Activated naive CD8-positive, alpha-beta T cell (primary cell): ENCODE measurements around the gene ZNF674.

Experiments used
- H3K27ac Mint-ChIP-seq: one replicate; pipeline ENCODE4 v1.8.0; 2021; ENCODE audit warnings: mixed read lengths
- H3K27me3 Mint-ChIP-seq: one replicate; pipeline ENCODE4 v1.8.0; 2021; ENCODE audit warnings: mixed read lengths
- H3K36me3 Mint-ChIP-seq: one replicate; pipeline ENCODE4 v1.8.0; 2021; ENCODE audit warnings: mixed read lengths
- H3K4me1 Mint-ChIP-seq: one replicate; pipeline ENCODE4 v1.8.0; 2021; ENCODE audit warnings: low read depth, mixed read lengths
- H3K4me3 Mint-ChIP-seq: one replicate; pipeline ENCODE4 v1.8.0; 2021; ENCODE audit warnings: mild to moderate bottlenecking, mixed read lengths
- H3K9me3 Mint-ChIP-seq: one replicate; pipeline ENCODE4 v1.8.0; 2021; ENCODE audit warnings: low read depth, mixed read lengths

Gene ZNF674

DNA sequence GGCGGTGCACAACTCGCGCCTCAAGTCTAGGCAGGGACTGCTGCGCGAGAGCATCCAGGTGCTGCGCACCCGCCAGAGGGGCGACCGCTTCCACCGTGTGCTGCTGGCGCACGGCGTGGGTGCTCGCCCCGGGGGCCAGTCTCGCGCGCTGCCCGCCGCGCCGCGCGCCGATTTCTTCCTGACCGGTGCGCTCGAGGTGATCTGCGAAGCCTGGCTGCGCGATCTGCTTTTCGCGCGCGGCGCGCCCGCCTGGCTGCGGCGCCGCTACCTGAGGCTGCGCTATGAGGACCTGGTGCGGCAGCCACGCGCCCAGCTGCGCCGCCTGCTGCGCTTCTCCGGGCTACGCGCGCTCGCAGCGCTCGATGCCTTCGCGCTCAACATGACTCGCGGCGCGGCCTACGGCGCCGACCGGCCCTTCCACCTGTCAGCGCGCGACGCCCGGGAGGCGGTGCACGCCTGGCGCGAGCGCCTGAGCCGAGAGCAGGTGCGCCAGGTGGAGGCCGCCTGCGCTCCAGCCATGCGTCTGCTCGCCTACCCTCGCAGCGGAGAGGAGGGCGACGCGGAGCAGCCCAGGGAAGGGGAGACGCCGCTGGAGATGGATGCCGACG lies 29.7 kb upstream of the ZNF674 start:
- Mint-ChIP-seq H3K36me3 (peaks cover 3% of the 10 kb centered on the region), H3K27ac (no peak overlapping the region), H3K9me3 (no peaks in the 10 kb centered on the region)

DNA sequence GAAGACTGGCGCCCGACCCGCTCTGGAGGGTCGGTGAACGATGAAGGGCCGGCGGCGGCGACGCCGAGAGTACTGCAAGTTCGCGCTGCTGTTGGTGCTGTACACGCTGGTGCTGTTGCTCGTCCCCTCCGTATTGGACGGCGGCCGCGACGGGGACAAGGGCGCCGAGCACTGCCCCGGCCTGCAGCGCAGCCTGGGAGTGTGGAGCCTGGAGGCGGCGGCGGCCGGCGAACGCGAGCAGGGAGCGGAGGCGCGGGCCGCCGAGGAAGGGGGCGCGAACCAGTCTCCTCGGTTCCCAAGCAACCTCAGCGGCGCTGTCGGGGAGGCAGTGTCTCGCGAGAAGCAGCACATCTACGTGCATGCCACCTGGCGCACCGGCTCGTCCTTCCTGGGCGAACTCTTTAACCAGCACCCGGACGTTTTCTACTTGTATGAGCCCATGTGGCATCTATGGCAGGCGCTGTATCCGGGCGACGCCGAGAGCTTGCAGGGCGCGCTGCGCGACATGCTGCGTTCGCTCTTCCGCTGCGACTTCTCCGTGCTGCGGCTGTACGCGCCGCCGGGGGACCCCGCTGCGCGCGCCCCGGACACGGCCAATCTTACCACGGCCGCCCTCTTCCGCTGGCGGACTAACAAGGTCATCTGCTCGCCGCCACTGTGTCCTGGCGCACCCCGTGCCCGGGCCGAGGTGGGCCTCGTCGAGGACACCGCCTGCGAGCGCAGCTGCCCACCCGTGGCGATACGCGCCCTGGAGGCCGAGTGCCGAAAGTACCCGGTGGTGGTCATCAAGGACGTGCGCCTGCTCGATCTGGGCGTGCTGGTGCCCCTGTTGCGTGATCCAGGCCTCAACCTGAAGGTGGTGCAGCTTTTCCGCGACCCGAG lies 28.9 kb upstream of the ZNF674 start:
- no peaks in the 10 kb centered on the region for H3K36me3 Mint-ChIP-seq
- H3K9me3 Mint-ChIP-seq, result no peaks in the 10 kb centered on the region
- peaks cover 33% of the 10 kb centered on the region for H3K4me1 Mint-ChIP-seq
- no peak overlapping the region for H3K27ac Mint-ChIP-seq
- H3K27me3 Mint-ChIP-seq, result no peaks in the 10 kb centered on the region
- H3K4me3 Mint-ChIP-seq, result peak overlapping the region; percentile 68

More for the DNA sequence above, 29.7 kb upstream of the ZNF674 start:
- H3K4me1 Mint-ChIP-seq, result peaks cover 37% of the 10 kb centered on the region
- H3K4me3 Mint-ChIP-seq, result peak overlapping the region; percentile 71
- H3K27me3 Mint-ChIP-seq, result no peaks in the 10 kb centered on the region

DNA sequence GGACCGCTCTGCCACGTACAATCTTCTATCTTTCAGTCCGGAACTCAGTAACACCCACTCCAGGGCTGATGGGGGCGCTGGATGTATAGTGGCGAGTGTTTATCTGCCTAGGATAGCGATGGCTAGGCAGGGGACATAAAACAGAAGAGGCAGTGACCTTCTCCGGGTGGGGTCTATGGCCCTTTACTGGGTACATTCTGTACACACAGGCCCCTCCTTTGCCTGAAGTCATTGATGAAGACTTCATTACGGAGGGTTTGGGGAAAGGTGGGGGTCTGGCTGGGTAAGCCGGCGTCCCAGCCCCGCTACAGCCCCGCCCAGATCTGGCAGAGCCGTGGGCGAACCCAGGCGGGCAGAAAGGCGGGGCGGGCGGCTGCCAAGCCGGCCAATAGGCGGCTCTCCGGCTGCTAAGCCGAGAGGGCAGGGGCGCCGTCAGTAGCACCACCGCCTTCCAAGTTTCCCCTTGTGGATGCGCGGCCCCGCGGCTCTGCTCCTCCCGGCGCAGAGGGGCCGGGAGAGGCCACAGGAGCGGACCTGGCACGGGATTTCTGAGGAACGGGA lies 28.2 kb upstream of the ZNF674 start, which contains the start of gene CHST7:
TSS of gene CHST7 (plus strand) at position 435 of the 561 bp plus-strand sequence. CDS start 167 bp downstream, outside the sequence.
- H3K36me3 Mint-ChIP-seq, result no peaks in the 10 kb centered on the region
- H3K27ac Mint-ChIP-seq, result peak within 1 kb of the TSS; percentile 87
- H3K4me1 Mint-ChIP-seq, result peaks cover 33% of the 10 kb centered on the region
- H3K4me3 Mint-ChIP-seq, result peak within 1 kb of the TSS; percentile 68
- H3K9me3 Mint-ChIP-seq, result no peaks in the 10 kb centered on the region
- no peaks in the 10 kb centered on the region for H3K27me3 Mint-ChIP-seq

DNA sequence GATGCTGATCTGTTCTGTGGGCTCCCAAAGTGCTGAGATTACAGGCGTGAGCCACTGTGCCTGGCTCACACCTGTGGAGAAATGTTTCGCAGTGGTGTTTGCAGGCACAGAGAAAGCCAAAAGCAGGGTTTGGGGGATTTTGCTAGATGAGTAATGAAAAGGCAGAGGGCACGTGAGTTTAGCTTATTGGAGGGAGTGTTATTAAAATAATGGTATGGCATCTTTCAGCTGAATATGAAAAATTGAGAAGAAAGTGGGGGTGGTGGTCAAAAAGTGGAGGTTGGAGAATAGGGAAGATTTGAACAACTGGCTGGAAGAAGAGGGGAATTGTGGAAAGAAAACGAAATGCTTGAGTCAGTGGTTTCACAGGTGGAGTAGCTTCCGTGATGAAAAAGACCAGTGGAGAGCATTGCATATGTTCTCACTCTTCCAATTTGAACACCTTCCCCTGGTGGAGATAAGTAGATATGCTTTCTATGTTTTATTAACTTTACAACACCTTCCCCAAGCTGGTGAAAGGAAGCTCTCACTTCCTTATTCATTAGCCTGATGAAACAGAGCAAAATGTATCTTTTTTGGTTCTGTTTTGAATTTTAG lies 27.2 kb upstream of the ZNF674 start:
- H3K4me1 Mint-ChIP-seq, result peaks cover 33% of the 10 kb centered on the region
- no peaks in the 10 kb centered on the region for H3K27me3 Mint-ChIP-seq
- H3K4me3 Mint-ChIP-seq, result peak overlapping the region; percentile 68
- H3K36me3 Mint-ChIP-seq, result no peaks in the 10 kb centered on the region
- no peaks in the 10 kb centered on the region for H3K9me3 Mint-ChIP-seq
- H3K27ac Mint-ChIP-seq, result peak overlapping the region; percentile 87

DNA sequence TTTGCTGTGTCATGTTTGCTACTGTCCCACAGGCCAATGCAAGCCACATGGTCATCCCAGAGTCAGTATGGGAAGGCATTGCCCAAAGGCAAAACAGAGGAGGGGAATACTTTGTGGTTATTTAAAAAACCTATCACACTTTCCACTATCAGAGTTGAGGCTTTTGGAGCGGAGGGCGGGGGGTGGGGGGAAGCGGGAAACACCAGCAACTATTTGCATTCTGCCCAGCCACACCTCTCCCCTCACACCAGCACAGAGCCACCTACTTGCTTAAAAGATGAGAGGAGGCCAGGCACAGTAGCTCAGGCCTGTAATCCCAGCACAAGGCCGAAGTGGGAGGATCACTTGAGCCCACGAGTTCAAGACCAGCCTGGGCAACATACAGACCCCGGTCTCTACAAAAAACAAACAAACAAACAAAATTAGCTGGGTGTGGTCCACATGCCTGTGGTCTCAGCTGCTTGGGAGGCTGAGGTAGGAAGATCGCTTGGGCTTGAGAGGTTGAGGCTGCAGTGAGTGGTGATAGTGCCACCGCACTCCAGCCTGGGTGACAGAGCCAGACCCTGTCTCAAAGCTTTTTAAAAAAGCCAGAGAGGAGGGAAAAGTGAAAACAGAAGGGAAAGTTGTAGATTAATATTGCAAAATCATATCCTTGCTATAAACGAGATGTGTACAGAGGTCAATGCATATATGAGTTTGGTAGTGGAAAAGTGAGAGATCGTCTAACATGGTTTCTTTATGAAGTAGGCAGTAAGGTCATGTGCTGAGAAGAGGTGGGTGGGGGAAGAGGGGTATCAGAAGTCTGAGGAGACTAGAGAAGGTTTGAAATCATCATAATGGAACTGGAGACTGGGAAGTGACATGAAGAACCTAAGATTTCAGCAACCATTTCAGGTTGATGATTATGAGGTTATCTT lies 26.5 kb upstream of the ZNF674 start:
- peak overlapping the region; percentile 87 for H3K27ac Mint-ChIP-seq
- H3K9me3 Mint-ChIP-seq, result no peaks in the 10 kb centered on the region
- peaks cover 29% of the 10 kb centered on the region for H3K4me1 Mint-ChIP-seq
- H3K4me3 Mint-ChIP-seq, result peak overlapping the region; percentile 68
- no peaks in the 10 kb centered on the region for H3K27me3 Mint-ChIP-seq
- H3K36me3 Mint-ChIP-seq, result no peaks in the 10 kb centered on the region

DNA sequence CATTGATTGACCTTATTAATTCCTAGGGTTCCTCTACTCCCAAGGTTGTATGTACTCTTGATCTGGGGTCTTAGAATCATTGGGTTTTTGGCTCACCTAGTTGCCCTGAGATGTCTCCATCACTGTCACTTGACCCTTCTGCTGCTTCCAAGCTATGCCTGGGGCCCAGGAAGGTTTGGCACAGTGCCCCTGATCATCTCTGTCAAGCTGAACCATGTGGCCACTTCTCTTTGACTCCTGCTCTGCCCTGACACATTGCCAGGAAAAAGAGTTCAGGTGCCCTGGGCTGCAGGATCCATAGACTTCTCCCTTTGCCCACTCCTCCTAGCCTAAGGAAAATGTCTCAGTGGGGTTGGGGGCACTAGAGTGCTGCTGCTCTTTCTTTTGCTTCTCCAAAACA lies 24.4 kb upstream of the ZNF674 start:
- peaks cover 5% of the 10 kb centered on the region for H3K36me3 Mint-ChIP-seq
- peaks cover 19% of the 10 kb centered on the region for H3K4me1 Mint-ChIP-seq
- no peak overlapping the region for H3K27ac Mint-ChIP-seq
- no peaks in the 10 kb centered on the region for H3K27me3 Mint-ChIP-seq
- H3K4me3 Mint-ChIP-seq, result no peak overlapping the region
- no peaks in the 10 kb centered on the region for H3K9me3 Mint-ChIP-seq

DNA sequence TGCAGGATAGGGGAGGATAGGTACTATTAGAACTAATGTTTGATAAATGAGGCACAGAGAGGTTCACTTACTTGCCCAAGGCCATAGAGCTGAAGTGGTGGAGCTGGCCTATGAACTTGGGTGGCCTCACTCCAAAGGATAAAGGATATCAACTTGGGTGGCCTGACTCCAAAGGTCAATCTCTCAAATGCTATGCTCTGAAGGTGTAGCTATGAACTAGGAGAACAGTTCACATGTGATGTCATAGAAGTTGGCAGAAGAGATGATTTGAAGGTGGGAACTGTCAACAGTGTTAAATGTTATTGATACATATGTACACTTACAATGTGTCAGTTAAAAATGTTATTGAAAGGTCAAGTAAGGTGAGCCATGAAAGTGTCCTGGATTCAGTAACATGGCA lies 22.2 kb upstream of the ZNF674 start:
- Mint-ChIP-seq H3K9me3 (no peaks in the 10 kb centered on the region), H3K4me3 (no peak overlapping the region), H3K27me3 (no peaks in the 10 kb centered on the region), H3K36me3 (peaks cover 7% of the 10 kb centered on the region), H3K4me1 (peaks cover 9% of the 10 kb centered on the region), H3K27ac (no peak overlapping the region)

DNA sequence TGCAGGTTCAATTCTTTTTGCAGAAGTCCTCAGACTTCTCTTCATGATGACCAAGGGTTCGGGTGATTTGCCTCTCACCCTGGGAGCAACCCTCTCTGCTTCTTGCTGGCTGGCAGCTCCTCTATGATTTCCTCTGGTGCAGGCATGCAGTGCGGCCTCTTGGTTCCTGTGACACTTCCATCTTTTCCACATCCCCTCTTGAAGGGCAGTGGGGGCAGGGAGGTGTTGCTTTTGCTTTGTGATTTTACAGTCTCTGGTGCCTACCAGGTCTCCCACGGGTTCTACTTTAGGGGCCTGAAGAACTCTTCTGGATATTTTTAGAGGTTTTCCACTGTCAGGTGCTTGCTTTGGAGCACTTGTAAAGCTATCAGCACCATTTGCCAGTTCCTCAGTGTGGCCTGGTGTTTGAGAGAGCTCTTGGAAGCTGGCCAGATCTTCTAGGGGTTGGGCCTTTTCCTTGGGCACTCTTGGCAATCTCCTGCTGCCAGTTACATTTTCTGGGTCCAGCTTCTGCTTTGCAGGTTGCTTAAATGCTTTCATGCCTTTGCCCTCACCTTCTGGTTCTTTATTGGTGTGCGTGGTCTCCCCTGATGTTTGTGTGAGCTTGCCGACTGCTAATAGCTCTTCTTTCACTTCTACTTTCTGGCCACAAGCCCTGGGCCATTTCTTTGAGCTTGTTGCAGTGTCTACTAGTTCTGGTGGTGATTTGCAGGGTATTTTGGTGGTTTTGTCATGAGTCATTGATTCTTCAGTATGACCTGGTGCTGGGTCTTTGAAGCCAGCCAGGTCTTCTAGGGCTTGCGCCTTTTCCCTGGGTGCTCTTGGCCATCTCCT lies 16.8 kb upstream of the ZNF674 start:
- Mint-ChIP-seq H3K27ac (no peak overlapping the region), H3K4me3 (no peak overlapping the region)

DNA sequence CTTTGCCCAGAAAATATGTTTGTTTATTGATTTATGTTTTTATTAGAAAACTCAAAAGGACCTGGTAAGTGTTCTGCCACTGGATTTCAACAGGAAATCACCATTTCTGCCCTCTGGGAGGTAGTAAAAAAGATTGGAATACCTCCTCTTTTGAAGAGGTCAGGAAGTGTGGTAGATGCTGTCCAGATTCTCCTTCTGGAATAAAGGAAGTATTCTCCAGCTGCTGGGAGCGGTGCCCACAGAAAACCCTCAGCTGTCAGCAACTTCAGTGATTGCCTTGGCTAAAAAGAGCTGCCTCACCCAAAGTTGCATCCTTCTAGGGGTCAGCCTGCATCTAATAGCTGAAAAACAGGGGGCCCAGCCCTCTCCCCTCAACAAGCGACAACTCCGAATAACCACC lies 13.8 kb upstream of the ZNF674 start:
- Mint-ChIP-seq H3K27me3 (no peaks in the 10 kb centered on the region), H3K27ac (no peak overlapping the region), H3K36me3 (peaks cover 2% of the 10 kb centered on the region), H3K4me3 (no peak overlapping the region), H3K4me1 (peaks cover 4% of the 10 kb centered on the region), H3K9me3 (no peaks in the 10 kb centered on the region)

More for the DNA sequence above, 16.8 kb upstream of the ZNF674 start:
- Mint-ChIP-seq H3K4me1 (peaks cover 4% of the 10 kb centered on the region), H3K36me3 (peaks cover 7% of the 10 kb centered on the region), H3K27me3 (no peaks in the 10 kb centered on the region), H3K9me3 (no peaks in the 10 kb centered on the region)

DNA sequence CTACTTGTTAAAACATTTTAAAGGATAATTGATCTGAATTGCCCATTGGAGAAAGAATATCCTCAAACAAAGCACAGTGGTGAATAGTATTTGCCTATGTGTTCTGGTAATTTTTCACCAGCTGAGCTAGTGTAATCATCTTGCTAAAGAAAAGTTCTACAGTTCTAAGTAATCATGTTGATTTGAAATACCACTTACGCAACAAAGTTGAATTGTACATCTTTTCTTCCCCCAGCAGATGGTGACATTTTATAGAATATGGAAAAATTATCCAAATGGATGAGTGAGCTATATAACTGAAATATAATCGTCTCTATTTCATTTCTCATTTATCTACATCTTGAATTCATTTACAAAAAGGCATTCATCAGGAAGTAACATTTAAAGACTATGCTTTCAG lies 9.7 kb upstream of the ZNF674 start:
- no peaks in the 10 kb centered on the region for H3K4me1 Mint-ChIP-seq
- no peaks in the 10 kb centered on the region for H3K36me3 Mint-ChIP-seq
- H3K27ac Mint-ChIP-seq, result no peak overlapping the region

DNA sequence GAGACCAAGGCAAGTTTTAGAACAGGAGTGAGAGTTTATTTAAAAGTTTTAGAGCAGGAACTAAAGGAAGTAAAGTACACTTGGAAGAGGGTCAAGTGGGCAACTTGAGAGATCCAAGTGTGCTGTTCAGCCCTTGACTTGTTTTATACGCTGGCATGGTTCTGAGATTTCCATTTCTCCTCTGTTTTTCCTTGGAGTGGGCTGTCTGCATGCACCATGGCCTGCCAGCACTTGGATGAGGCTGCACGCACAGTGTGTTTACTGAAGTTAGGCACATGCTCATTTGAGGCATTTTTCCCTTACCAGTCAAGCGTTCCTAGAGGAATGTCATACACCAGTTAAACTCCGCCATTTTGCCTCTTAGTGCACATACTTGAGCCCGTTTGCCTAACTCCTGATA lies 8.7 kb upstream of the ZNF674 start:
- Mint-ChIP-seq H3K36me3 (peaks cover 2% of the 10 kb centered on the region), H3K4me1 (peaks cover 4% of the 10 kb centered on the region), H3K27me3 (no peaks in the 10 kb centered on the region), H3K9me3 (no peaks in the 10 kb centered on the region), H3K27ac (no peak overlapping the region), H3K4me3 (no peak overlapping the region)

More for the DNA sequence above, 9.7 kb upstream of the ZNF674 start:
- Mint-ChIP-seq H3K4me3 (no peak overlapping the region), H3K27me3 (no peaks in the 10 kb centered on the region), H3K9me3 (no peaks in the 10 kb centered on the region)

DNA sequence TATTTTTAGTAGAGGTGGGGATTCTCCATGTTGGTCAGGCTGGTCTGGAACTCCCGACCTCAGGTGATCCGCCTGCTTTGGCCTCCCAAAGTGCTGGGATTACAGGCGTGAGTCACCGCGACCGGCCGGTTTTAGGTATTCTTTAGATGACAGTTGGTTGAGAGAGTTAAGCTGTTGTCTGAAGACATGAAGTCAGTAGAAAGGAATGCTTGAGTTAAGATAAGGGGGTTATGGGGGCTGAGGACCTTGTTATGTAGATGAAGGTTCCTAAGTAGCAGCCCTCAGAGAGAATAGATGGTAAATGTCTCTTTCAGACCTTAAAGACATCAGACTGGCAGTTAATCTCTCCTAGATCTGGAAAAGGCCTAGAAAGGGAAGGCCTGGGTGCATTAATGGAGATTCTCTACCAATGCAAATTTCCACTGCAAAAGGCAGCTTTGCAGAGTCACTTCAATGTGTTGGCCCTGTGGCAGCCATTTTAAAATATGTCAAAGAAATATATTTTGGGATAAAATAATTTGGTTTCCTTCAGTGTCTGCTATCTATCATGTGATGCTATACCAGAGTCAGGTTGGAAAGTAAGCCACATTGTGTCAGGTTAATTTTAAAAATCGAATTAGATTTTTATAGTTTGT lies 6.4 kb upstream of the ZNF674 start:
- no peaks in the 10 kb centered on the region for H3K27me3 Mint-ChIP-seq
- H3K27ac Mint-ChIP-seq, result no peak overlapping the region
- no peaks in the 10 kb centered on the region for H3K9me3 Mint-ChIP-seq
- no peak overlapping the region for H3K4me3 Mint-ChIP-seq
- peaks cover 18% of the 10 kb centered on the region for H3K4me1 Mint-ChIP-seq
- H3K36me3 Mint-ChIP-seq, result peaks cover 3% of the 10 kb centered on the region

DNA sequence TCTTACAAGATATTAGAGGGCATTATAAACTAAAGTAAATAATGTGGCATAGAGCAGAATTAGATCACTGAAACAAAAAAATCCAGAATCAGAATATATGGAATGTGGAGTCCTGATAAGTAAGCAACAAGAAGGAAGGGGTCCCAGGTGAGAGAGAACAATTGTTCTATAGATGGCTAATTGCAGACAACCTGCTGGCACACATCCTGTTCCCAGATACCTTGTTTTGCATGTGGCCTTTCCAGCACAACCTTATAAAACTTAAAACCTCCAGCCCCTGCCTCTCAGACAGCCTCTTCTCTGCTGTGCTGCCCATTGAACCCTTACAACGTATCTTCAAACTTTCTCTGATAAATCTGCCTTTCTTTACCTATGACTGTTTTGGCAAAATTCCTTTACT lies 4.7 kb upstream of the ZNF674 start:
- Mint-ChIP-seq H3K4me3 (no peak overlapping the region), H3K36me3 (peaks cover 3% of the 10 kb centered on the region), H3K27ac (no peak overlapping the region), H3K4me1 (peaks cover 21% of the 10 kb centered on the region), H3K27me3 (no peaks in the 10 kb centered on the region), H3K9me3 (no peaks in the 10 kb centered on the region)
